ENCODE data around the gene HIF1AN.

Gene HIF1AN

DNA sequence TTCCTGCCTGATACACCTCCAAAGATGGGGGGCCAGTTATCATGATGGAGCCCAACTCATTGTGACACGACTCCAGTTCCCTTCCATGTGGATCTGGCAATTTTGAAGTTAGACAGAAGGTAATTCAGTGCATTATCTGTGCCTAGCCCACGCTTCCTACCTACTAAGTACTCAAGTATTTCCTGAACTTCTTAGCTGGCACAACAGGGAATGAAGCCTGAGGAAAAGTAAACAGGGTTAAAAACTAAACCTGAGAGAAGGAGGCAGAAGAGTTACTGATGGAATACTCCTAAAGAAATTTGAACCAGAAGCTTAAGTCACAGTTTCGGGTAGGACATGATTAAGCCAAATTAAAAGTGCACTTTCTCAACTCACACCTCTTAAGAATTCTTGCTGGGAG lies 14.9 kb upstream of the HIF1AN start:
- FAIRE-seq (no peak), DNase-seq (ENCODE audit: low spot score) (no peak)

DNA sequence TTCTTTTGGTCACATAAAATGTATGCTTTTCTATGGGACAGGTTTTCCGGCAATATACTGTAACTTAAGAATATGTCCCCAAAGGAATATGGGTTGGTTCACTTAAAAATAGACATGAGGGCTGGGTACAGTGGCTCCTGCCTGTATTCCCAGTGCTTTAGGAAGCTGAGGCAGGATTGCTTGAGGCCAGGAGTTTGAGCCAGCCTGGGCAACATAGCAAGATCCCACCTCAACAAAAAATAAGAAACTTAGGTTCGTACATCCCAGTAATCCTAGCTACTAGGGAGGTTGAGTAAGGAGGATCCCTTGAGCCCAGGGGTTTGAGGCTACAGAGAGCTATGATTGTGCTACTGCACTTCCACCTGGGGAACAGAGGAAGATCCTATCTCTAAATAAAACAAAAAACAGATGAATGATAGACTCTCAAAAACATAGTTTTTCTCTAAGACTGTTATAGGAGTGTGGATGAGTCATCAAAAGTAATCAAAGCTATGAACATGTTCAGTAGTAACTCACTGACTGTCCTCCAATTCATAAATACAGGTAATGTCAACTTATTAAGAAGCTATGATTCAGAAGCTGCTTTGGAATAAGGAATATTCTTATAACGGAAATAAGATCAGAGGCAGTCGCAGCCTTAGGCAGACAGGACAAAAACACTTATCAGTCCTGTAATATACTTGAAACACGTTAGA lies 13.5 kb upstream of the HIF1AN start:
- DNase-seq (ENCODE audit: low spot score) (no peak), FAIRE-seq (no peak)

- no peak for DNase-seq (ENCODE audit: low spot score)
- no peak for FAIRE-seq
Observed at GRCh38 chr10:100522945-100523344, 12.8 kb upstream of the HIF1AN start.

DNA sequence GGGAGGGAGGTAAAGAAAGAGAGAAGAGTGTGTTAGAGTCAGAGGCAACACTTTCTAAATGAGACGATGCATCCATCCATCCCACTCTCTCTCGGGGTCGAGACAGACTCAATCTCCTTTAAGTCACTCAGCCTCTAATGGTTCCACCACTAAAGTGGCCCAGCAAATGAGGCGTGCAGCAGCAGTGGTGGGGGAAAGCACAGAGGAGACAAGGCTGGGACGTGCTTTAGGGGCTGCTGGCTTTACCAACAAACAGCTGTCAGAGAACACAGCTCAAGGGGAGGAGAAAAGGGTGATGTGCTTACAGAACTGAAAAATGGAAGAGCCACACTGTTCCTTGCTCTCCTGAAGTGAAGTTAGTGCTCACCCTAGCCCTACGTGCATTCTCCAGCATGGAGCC lies 11.5 kb upstream of the HIF1AN start:
- no peak for FAIRE-seq
- no peak for DNase-seq (ENCODE audit: low spot score)

GRCh38 chr10:100524638-100525037 lies 11.1 kb upstream of the HIF1AN start:
- no peak for FAIRE-seq
- no peak for DNase-seq (ENCODE audit: low spot score)

DNA sequence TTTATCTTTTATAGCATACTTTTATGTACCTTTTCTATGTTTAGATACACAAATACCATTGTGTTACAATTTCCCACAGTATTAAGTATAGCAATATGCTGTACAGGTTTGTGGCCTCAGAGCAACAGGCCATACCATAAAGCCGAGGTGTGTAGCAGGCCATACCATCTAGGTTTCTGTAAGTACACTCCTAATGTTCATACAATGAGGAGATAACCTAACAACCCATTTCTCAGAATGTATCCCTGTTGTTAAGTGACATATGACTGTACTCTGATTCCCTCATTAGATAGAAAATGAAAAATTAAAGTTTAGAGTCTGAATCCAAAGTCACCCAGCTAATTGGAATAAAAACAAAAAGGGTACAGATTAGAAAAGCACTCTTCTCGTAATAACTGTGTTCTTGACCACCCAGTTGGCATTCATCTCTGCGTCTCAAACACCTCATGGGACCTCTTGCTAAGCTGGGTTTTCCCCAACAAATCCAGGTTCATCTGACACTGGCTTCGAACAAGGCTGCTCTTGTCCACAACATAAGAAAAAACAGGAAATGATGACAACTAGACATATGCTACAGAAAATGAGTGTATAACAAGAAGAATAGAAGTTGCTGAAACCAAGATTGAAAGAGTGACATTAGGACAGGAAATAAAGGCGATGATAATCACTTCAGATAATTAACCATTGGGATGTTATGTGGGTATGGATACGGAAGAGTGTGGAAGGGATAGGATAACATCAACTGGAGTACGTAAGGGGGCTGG lies 7.4 kb upstream of the HIF1AN start:
- FAIRE-seq (no peak), DNase-seq (ENCODE audit: low spot score) (no peak)

- no peak for FAIRE-seq
- DNase-seq (ENCODE audit: low spot score), result no peak
Observed at GRCh38 chr10:100528921-100529474, 6.7 kb upstream of the HIF1AN start.

DNA sequence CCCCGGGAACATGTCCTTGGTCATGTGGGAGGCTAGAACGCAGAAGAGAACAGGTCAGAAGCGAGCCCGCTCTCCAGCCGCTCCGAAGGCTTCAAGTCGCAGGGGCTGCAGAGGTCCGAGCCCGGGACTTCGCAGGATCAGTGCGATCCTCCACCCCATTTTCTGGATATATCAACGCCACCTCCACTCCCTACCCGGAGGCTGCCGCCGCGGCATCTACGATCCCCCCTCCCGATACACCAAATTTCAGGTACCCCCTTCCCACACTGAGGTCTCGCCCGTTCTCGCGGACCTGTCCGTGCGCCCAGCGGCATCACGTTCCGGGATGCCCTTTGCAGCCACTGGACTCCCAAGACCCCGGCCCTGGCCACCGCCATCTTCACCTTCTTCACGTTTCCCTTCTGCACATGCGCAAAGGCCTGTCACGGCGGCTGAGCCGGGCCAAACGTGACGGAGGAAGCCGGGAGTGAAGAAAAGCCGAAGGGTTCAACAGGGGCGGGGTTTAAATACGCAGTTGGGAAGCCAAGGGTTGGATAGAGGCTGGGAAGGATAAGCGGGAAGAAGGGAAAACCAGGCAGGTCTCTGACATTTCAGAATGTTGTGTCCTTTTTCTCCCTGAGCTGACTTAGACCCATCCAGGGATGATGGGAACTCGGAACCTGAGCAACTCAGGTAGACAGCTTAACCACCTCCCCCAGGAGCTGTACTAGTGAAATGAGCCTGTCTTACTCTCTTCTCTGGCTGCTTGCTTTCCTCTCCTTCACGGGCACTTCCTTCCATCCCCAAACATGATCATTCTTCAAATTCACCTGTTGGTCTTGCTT lies 6.1 kb upstream of the HIF1AN start, which contains the start of gene NDUFB8:
TSS of gene NDUFB8 (minus strand) at position 397 of the 824 bp plus-strand sequence. CDS start at position 377, 20 bp downstream.
- no peak for FAIRE-seq
- DNase-seq (ENCODE audit: low spot score), result peak; percentile 91

- no peak for DNase-seq (ENCODE audit: low spot score)
- FAIRE-seq, result no peak
Observed at GRCh38 chr10:100531761-100532160, 4.0 kb upstream of the HIF1AN start.

DNA sequence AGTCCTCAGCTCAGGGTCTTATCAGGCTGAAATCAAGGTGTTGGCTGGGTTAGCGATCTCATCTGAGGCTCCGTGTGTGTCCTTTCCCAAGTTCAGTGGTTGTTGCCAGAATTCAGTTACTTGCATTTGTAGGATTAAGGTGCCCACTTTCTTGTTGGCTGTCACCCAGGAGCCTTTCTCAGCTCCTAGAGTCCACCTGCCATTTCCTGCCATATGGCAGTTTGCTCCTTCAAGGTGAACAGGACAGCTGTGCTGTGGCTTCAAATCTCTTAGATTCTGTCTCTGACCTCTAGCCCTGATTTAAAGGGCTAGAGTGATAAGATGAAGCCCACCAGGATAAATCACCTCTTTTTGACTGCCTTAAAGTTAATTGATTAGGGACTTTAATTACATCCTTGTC lies 1.0 kb upstream of the HIF1AN start:
- FAIRE-seq (no peak), DNase-seq (ENCODE audit: low spot score) (no peak)

GRCh38 chr10:100535338-100535714 lies 417 bp upstream of the HIF1AN start:
- FAIRE-seq (no peak), DNase-seq (ENCODE audit: low spot score) (no peak)

DNA sequence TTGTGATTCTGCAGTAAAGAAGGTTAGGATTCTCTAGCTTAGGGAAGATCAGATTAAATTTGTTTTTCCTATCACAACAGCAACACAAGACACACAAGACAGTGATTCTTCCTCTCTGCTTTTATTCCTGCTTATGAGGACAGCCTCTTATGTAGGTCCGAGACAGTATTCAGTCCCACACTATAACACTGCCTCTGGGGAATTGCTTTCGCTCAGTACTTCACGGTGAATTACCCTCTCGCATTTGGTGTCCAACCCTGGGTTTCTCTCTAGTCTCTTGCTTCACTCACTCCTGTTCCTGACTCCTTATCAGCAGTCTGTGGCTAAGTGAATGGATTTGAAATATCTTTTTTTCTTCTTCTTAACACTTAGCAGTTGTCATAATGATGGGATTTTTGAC lies 1.7 kb downstream of the HIF1AN start:
- no peak for FAIRE-seq
- DNase-seq (ENCODE audit: low spot score), result no peak

GRCh38 chr10:100544950-100545349 lies 9.2 kb downstream of the HIF1AN start:
- no peak for FAIRE-seq
- no peak for DNase-seq (ENCODE audit: low spot score)

DNA sequence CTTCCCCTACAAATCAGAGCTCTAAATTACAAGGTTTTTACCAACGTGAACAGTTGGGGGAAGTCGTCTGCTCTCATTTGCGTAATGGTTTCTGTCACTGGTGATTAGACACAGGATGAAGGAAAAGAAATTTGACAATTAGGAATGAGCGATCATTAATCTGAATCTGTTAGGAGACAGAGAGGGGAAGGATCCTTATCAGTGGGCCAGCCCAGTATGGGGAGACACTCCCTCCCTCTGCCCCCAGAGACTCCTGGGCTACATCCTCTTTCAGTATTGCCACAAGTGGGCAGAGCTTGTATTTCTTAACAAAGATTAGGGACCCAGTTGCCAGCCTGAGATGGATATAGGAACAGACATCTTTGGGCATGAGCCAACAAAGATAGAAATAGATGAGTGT lies 15.5 kb downstream of the HIF1AN start:
- FAIRE-seq, result no peak
- no peak for DNase-seq (ENCODE audit: low spot score)

DNA sequence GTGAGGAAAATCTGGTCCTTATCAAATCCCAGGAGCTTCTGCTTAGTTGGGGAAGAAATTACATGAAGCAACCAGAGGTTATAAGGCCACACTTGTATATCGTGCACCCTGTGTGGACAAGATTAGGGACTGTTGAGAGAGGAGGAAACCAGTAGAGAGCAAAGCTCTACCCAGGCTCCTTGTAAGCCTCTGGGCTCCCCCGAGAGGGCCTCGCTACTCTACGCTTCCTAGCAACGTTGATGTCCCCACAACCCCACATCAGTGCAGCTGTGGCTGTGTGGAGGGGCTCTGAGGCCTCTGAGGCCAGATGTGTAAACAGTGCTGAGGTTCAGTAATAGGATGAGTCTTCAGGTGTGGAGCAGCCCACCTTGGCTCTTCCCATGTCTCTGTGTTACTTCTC lies 16.0 kb downstream of the HIF1AN start:
- FAIRE-seq, result no peak
- no peak for DNase-seq (ENCODE audit: low spot score)

- no peak for FAIRE-seq
- no peak for DNase-seq (ENCODE audit: low spot score)
Observed at GRCh38 chr10:100553929-100554328, 18.2 kb downstream of the HIF1AN start.

DNA sequence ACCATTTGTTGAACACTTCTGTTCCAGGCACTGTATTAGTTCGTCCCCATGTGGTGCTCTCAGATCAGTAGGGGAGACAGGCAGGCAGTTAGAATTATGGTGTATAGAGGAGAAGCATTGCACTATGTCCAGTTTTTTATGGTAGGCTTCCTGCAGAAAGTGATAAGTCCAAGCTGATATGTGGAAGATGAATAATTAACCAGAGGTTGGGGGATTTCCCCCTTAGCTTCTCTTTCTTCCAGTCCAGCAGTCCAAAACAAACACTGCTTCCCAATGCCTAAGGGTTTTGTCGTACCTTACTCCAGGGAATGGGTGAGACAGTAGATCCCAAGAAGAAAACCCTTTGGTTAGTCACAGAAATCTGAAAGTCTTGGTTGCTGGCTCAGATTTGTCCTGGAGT lies 19.2 kb downstream of the HIF1AN start:
- FAIRE-seq (no peak), DNase-seq (ENCODE audit: low spot score) (no peak)

DNA sequence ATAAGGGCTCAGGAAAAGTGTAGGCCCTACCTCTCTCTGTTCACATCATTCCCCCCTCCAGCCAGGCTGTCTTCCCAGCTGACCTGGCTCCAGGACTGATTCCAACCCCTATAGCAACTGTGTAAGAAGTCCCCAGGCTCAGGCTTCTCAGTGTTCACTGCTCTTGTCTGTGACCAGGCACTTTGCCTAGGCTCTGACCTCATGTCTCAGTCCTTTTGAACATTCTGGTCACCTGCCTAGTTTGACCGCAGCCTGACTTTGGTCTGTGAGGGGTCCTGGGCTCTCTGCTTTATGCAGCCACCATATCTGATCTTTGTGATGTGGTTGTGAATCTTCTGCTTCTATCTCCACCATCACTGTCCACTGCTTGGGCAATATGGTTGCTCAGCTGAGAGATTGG lies 24.5 kb downstream of the HIF1AN start:
- FAIRE-seq (no peak), DNase-seq (ENCODE audit: low spot score) (no peak)

- no peak for DNase-seq (ENCODE audit: low spot score)
- peak; percentile 42 for FAIRE-seq
Observed at GRCh38 chr10:100561005-100561404, 25.3 kb downstream of the HIF1AN start.

GRCh38 chr10:100562008-100562672 lies 26.4 kb downstream of the HIF1AN start:
- DNase-seq (ENCODE audit: low spot score), result no peak
- FAIRE-seq, result no peak

Data from urothelium cell line (cell line).